ENCODE data around the gene NDUFB1. TPM values are rescaled to one million over a fixed set of nuclear protein-coding genes. Genes with fewer than 3 reads are reported as not detected.

The NDUFB1 gene
- total and polyA plus RNA-seq, 2 experiments from 2014 or later: 316 to 351 TPM

GRCh38 chr14:92109490-92109889, 12.0 kb downstream of the NDUFB1 start:
- Histone ChIP-seq H3K9me2 (replicated peaks; ENCODE audit: insufficient read depth) (no peaks in the 10 kb centered on the region), H3K4me2 (no peak overlapping the region), H3K4me1 (ENCODE audit: insufficient read depth) (no peaks in the 10 kb centered on the region), H3K79me2 (peaks cover 8% of the 10 kb centered on the region), H3K27me3 (peaks cover 5% of the 10 kb centered on the region), H4K20me1 (ENCODE audit: insufficient read depth, poor library complexity, severe bottlenecking) (no peaks in the 10 kb centered on the region), H3K9me3 (ENCODE audit: low read depth) (no peaks in the 10 kb centered on the region), H3K4me3 (no peak overlapping the region), H2AFZ (no peak overlapping the region), H3K36me3 (replicated peaks; ENCODE audit: insufficient read depth, low read depth) (no peaks in the 10 kb centered on the region), H3K27ac (no peak overlapping the region)
- no peak for DNase-seq (ENCODE audit: low spot score)
- WGBS (ENCODE audit: low lambda C conversion rate, missing lambda C conversion rate): 86% methylated on average over 5 of the region's 5 CpGs
- TF ChIP-seq EZH2phosphoT487 (IDR thresholded peaks at IDR 0.05; ENCODE audit: low read depth, severe bottlenecking, unreplicated experiment): no peak
- TF ChIP-seq EZH2 (IDR thresholded peaks at IDR 0.05; ENCODE audit: borderline replicate concordance): no peak
- TF ChIP-seq, protein P1, sequence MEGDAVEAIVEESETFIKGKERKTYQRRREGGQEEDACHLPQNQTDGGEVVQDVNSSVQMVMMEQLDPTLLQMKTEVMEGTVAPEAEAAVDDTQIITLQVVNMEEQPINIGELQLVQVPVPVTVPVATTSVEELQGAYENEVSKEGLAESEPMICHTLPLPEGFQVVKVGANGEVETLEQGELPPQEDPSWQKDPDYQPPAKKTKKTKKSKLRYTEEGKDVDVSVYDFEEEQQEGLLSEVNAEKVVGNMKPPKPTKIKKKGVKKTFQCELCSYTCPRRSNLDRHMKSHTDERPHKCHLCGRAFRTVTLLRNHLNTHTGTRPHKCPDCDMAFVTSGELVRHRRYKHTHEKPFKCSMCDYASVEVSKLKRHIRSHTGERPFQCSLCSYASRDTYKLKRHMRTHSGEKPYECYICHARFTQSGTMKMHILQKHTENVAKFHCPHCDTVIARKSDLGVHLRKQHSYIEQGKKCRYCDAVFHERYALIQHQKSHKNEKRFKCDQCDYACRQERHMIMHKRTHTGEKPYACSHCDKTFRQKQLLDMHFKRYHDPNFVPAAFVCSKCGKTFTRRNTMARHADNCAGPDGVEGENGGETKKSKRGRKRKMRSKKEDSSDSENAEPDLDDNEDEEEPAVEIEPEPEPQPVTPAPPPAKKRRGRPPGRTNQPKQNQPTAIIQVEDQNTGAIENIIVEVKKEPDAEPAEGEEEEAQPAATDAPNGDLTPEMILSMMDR (IDR thresholded peaks at IDR 0.05; ENCODE audit: poor library complexity): no peak

- no peak overlapping the region for H3K4me2 ChIP-seq
- H3K27ac ChIP-seq: no peak overlapping the region
- no peak overlapping the region for H2AFZ ChIP-seq
- DNase-seq (ENCODE audit: low spot score): no peak
- H3K9me3 ChIP-seq (ENCODE audit: low read depth): no peaks in the 10 kb centered on the region
- no peak overlapping the region for H3K4me3 ChIP-seq
- no peaks in the 10 kb centered on the region for H3K4me1 ChIP-seq (ENCODE audit: insufficient read depth)
- no peaks in the 10 kb centered on the region for H3K36me3 ChIP-seq (replicated peaks; ENCODE audit: insufficient read depth, low read depth)
- peaks cover 5% of the 10 kb centered on the region for H3K27me3 ChIP-seq
- no peaks in the 10 kb centered on the region for H3K9me2 ChIP-seq (replicated peaks; ENCODE audit: insufficient read depth)
- H4K20me1 ChIP-seq (ENCODE audit: insufficient read depth, poor library complexity, severe bottlenecking): no peaks in the 10 kb centered on the region
- TF ChIP-seq EZH2phosphoT487 (IDR thresholded peaks at IDR 0.05; ENCODE audit: low read depth, severe bottlenecking, unreplicated experiment): no peak
- TF ChIP-seq, protein P1 (IDR thresholded peaks at IDR 0.05; ENCODE audit: poor library complexity): no peak
- TF ChIP-seq EZH2 (IDR thresholded peaks at IDR 0.05; ENCODE audit: borderline replicate concordance): no peak
- H3K79me2 ChIP-seq: peaks cover 17% of the 10 kb centered on the region
- 20% methylated on average over 11 of the region's 11 CpGs for WGBS (ENCODE audit: low lambda C conversion rate, missing lambda C conversion rate)
Observed at GRCh38 chr14:92108345-92109254, 12.9 kb downstream of the NDUFB1 start.

DNA sequence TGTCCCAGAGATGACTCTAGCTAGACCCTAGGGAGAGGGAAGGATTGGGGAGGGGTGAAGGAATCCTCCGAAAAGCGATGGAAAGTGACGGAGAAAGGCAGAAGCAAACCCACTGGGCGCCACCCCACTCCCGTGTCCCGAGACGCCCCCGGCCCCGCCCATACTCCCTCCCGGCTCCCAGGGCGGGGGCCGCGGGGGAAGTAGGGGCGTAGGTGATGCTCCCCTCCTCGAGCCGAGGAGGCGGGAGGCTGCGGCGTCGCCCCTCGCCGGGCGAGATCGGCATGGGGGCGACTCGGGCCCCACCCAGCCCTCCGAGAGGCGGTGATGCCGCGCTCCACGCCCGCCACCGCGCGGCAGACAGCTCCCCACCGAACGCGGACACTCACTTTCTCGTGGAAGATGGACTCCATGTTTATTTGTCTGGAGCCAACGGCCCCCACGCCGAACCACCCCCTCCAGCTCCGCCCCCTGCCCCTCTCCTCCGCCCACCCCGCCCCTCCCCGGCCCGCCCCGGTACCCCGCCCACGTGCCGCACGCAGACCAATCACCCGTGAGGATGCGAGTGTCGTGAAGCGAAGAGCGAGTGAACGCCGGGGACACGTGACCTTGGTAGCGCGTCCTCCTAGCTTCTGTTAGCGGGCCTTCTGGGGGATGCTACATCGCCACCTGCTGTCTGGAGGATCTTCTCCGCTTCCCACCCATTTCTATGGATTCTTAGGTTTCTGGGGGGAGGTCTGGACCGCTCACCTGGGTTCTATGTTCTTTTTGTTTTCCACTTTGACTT, 15.2 kb downstream of the NDUFB1 start, which contains the start of gene ATXN3:
TSS of gene ATXN3 (minus strand) at position 440 of the 784 bp plus-strand sequence. CDS start at position 410, 30 bp downstream.
- Histone ChIP-seq H3K36me3 (replicated peaks; ENCODE audit: insufficient read depth, low read depth) (no peaks in the 10 kb centered on the region), H3K4me2 (peak within 1 kb of the TSS; percentile 70), H3K4me3 (peak within 1 kb of the TSS; percentile 96), H3K27me3 (peaks cover 5% of the 10 kb centered on the region), H3K79me2 (peaks cover 40% of the 10 kb centered on the region), H3K4me1 (ENCODE audit: insufficient read depth) (no peaks in the 10 kb centered on the region), H4K20me1 (ENCODE audit: insufficient read depth, poor library complexity, severe bottlenecking) (no peaks in the 10 kb centered on the region), H3K27ac (peak within 1 kb of the TSS; percentile 95), H2AFZ (peak within 1 kb of the TSS; percentile 89), H3K9me2 (replicated peaks; ENCODE audit: insufficient read depth) (no peaks in the 10 kb centered on the region), H3K9me3 (ENCODE audit: low read depth) (no peaks in the 10 kb centered on the region)
- TF ChIP-seq EZH2 (IDR thresholded peaks at IDR 0.05; ENCODE audit: borderline replicate concordance) (no peak), EZH2phosphoT487 (IDR thresholded peaks at IDR 0.05; ENCODE audit: low read depth, severe bottlenecking, unreplicated experiment) (no peak)
- TF ChIP-seq, protein P1 (IDR thresholded peaks at IDR 0.05; ENCODE audit: poor library complexity): peak; percentile 83
- DNase-seq (ENCODE audit: low spot score): peak; percentile 99
- 3% methylated on average over 31 of the region's 66 CpGs for WGBS (ENCODE audit: low lambda C conversion rate, missing lambda C conversion rate)
